Fibroblast of lung (primary cell): ENCODE data around the gene ANKUB1. TPM values are rescaled to one million over a fixed set of nuclear protein-coding genes. Genes with fewer than 3 reads are reported as not detected.

Source experiments
- DNase-seq, 2 donors: peaks; one replicate each; pipeline versions ENCODE4 v3.0.0 to v3.0.0-alpha.2; 2010; ENCODE audit warnings: low read depth in 2 of 2
- H2AFZ ChIP-seq: 2 replicates; pipeline ENCODE4 v1.5.1; 2012; ENCODE audit warnings: low read length, control low read depth, inconsistent platforms
- H3K27ac ChIP-seq: 2 replicates; pipeline ENCODE4 v1.5.1; 2011; ENCODE audit warnings: low read length, control low read depth; ENCODE audit not compliant: insufficient read depth
- H3K27me3 ChIP-seq: 2 replicates; pipeline ENCODE4 v1.5.1; 2011; ENCODE audit warnings: mild to moderate bottlenecking, low read length; ENCODE audit not compliant: control insufficient read depth, insufficient read depth
- H3K36me3 ChIP-seq: 2 replicates; pipeline ENCODE4 v1.5.1; 2011; ENCODE audit warnings: low read length; ENCODE audit not compliant: control insufficient read depth, insufficient read depth
- H3K4me1 ChIP-seq: 2 replicates; pipeline ENCODE4 v1.5.1; 2011; ENCODE audit warnings: low read length; ENCODE audit not compliant: control insufficient read depth, insufficient read depth; ENCODE audit errors: extremely low read depth
- H3K4me2 ChIP-seq: 2 replicates; pipeline ENCODE4 v1.5.1; 2011; ENCODE audit warnings: low read length, control low read depth; ENCODE audit not compliant: insufficient read depth; ENCODE audit errors: extremely low read depth
- H3K4me3 ChIP-seq, 4 experiments: fragments of 200-600 bp in 1 of 4; sonication (generic) in 1 of 4; replicated peaks in 1 of 4; 2 replicates each; pipeline ENCODE4 v1.5.1; 2011 to 2016; ENCODE audit warnings: low read length in 4 of 4, low read depth in 3 of 4, mild to moderate bottlenecking in 3 of 4, control low read depth in 2 of 4, inconsistent platforms in 1 of 4, mixed read lengths in 1 of 4; ENCODE audit not compliant: insufficient read depth in 1 of 4; ENCODE audit errors: control extremely low read depth in 1 of 4
- H3K79me2 ChIP-seq: 2 replicates; pipeline ENCODE4 v1.5.1; 2012; ENCODE audit warnings: mild to moderate bottlenecking, low read length, inconsistent platforms; ENCODE audit not compliant: control insufficient read depth, insufficient read depth
- H3K9ac ChIP-seq: 2 replicates; pipeline ENCODE4 v1.5.1; 2011; ENCODE audit warnings: mild to moderate bottlenecking, low read length, control low read depth; ENCODE audit not compliant: insufficient read depth
- H3K9me3 ChIP-seq: 2 replicates; pipeline ENCODE4 v1.5.1; 2012; ENCODE audit warnings: low read depth, low read length; ENCODE audit not compliant: control insufficient read depth, insufficient read depth
- H4K20me1 ChIP-seq: 2 replicates; pipeline ENCODE4 v1.5.1; 2011; ENCODE audit warnings: low read length; ENCODE audit not compliant: control insufficient read depth, insufficient read depth; ENCODE audit errors: extremely low read depth
- EZH2 ChIP-seq: IDR thresholded peaks from 2 replicates; pipeline ENCODE4 v1.5.1; 2012; ENCODE audit warnings: low read length, control low read depth, mild to moderate bottlenecking; ENCODE audit errors: missing control alignments
- polyA plus RNA-seq, 2 donors: library from polyadenylated mRNA; depleted of rRNA in 1 of 2; stranded (reverse) in 1 of 2; unstranded in 1 of 2; fragments of >200 nt; gene quantifications; 2 replicates each; pipeline ENCODE4 v1.2.1, GENCODE V29; 2011 to 2012; ENCODE audit warnings: missing spikeins in 1 of 2
- total RNA-seq: library from RNA; depleted of rRNA; stranded (reverse); fragments of >200 nt; gene quantifications from 2 replicates; pipeline ENCODE4 v1.2.1, GENCODE V29; 2014
- TF ChIP-seq, protein P1 (sequence below), 2 donors: IDR thresholded peaks in 1 of 2; conservative IDR thresholded peaks in 1 of 2; 1 replicate in 1 of 2; 2 replicates in 1 of 2; pipeline ENCODE4 v1.5.1; 2011 to 2012; ENCODE audit warnings: low read length in 2 of 2, control low read depth in 1 of 2, inconsistent platforms in 1 of 2, low read depth in 1 of 2, mild to moderate bottlenecking in 1 of 2

ANKUB1 gene
- total and polyA plus RNA-seq, 2 donors (not counting 1 experiment from before 2014, with no cell fraction given), result not detected

DNA sequence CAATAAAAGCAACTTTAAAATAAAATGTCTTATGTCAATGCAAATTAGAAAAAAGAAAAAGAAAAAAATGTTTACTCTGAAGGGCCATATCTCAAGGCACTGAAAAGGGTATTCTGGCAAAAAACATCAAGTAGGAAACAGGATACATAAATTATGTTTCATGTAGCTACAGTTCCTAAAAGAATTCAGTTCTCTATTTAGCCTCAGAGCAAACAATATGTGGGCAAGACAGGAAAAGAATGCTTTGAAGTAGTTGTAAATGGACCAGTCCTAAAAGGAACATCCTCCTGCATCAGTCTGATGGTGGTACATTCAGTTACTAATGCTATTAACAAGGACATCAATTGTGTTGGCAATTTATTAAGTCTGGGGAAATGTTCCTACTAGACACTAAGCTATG, 48.2 kb downstream of the ANKUB1 start:
- H3K36me3 ChIP-seq, result peaks cover 5% of the 10 kb centered on the region
- no peaks in the 10 kb centered on the region for H3K79me2 ChIP-seq
- H3K4me2 ChIP-seq, result no peak overlapping the region
- H3K9me3 ChIP-seq, result no peaks in the 10 kb centered on the region
- no peak for DNase-seq
- no peak overlapping the region for H3K9ac ChIP-seq
- no peak overlapping the region for H3K27ac ChIP-seq
- TF ChIP-seq, protein P1, sequence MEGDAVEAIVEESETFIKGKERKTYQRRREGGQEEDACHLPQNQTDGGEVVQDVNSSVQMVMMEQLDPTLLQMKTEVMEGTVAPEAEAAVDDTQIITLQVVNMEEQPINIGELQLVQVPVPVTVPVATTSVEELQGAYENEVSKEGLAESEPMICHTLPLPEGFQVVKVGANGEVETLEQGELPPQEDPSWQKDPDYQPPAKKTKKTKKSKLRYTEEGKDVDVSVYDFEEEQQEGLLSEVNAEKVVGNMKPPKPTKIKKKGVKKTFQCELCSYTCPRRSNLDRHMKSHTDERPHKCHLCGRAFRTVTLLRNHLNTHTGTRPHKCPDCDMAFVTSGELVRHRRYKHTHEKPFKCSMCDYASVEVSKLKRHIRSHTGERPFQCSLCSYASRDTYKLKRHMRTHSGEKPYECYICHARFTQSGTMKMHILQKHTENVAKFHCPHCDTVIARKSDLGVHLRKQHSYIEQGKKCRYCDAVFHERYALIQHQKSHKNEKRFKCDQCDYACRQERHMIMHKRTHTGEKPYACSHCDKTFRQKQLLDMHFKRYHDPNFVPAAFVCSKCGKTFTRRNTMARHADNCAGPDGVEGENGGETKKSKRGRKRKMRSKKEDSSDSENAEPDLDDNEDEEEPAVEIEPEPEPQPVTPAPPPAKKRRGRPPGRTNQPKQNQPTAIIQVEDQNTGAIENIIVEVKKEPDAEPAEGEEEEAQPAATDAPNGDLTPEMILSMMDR (conservative IDR thresholded peaks at IDR 0.05 in 1 of 2, IDR thresholded peaks at IDR 0.05 in 1 of 2; ENCODE audit: low read depth in 1 of 2, low read length in 2 of 2), result no peak
- no peak for TF ChIP-seq EZH2
- no peak overlapping the region for H3K4me3 ChIP-seq
- no peak overlapping the region for H2AFZ ChIP-seq
- no peaks in the 10 kb centered on the region for H4K20me1 ChIP-seq
- no peaks in the 10 kb centered on the region for H3K4me1 ChIP-seq
- H3K27me3 ChIP-seq, result no peaks in the 10 kb centered on the region

DNA sequence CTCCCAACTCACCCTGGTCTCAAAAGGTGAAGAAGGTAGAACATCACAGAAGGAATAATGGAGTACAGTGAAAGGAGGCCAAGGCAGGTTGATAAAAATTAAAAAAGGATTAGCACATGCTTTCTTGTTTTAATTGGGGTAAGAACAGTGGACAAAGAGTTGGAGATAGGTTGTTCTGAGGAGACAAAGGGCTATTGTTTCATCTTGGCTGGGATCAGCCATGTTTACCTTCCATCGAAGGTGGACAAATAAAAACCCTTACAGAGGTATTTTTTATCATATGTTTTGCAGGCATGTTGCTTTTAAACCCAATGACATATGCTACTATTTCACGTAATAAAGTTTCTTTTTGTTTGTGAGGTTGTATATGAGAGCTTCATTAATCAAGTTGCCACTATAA, 53.0 kb downstream of the ANKUB1 start:
- H3K4me2 ChIP-seq, result no peak overlapping the region
- no peaks in the 10 kb centered on the region for H3K4me1 ChIP-seq
- no peak overlapping the region for H2AFZ ChIP-seq
- no peaks in the 10 kb centered on the region for H4K20me1 ChIP-seq
- DNase-seq, result no peak
- no peaks in the 10 kb centered on the region for H3K9me3 ChIP-seq
- H3K79me2 ChIP-seq, result no peaks in the 10 kb centered on the region
- no peak overlapping the region for H3K4me3 ChIP-seq
- no peaks in the 10 kb centered on the region for H3K36me3 ChIP-seq
- H3K9ac ChIP-seq, result no peak overlapping the region
- no peaks in the 10 kb centered on the region for H3K27me3 ChIP-seq
- H3K27ac ChIP-seq, result no peak overlapping the region
- TF ChIP-seq, protein P1 (conservative IDR thresholded peaks at IDR 0.05 in 1 of 2, IDR thresholded peaks at IDR 0.05 in 1 of 2; ENCODE audit: low read depth in 1 of 2, low read length in 2 of 2), result no peak
- TF ChIP-seq EZH2, result no peak

DNA sequence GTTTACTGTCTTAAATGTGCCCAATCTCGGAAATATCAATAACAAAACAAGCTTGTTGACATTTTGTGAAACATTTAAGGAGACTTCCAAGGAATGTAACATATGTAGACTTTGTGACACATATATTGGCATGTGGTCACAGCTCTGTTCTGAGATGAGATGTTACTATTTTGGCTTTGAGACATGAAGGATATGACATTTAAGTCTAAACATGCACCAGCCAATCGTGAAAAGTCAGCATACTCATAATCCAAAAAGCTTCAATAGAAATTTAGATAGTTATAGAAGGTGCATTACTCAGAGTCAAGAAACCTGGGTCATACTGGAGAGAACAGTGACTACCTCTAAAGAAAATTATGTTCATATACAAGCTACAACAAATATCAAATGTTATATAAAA, 53.5 kb downstream of the ANKUB1 start:
- H3K4me3 ChIP-seq, result no peak overlapping the region
- no peaks in the 10 kb centered on the region for H3K79me2 ChIP-seq
- no peaks in the 10 kb centered on the region for H3K27me3 ChIP-seq
- no peaks in the 10 kb centered on the region for H3K9me3 ChIP-seq
- H2AFZ ChIP-seq, result no peak overlapping the region
- no peak overlapping the region for H3K9ac ChIP-seq
- no peak for TF ChIP-seq EZH2
- TF ChIP-seq, protein P1 (conservative IDR thresholded peaks at IDR 0.05 in 1 of 2, IDR thresholded peaks at IDR 0.05 in 1 of 2; ENCODE audit: low read depth in 1 of 2, low read length in 2 of 2), result no peak
- H3K4me2 ChIP-seq, result no peak overlapping the region
- no peaks in the 10 kb centered on the region for H3K4me1 ChIP-seq
- H3K27ac ChIP-seq, result no peak overlapping the region
- no peak for DNase-seq
- no peaks in the 10 kb centered on the region for H4K20me1 ChIP-seq
- no peaks in the 10 kb centered on the region for H3K36me3 ChIP-seq
